Gastroesophageal sphincter (tissue), 4 donors: ENCODE results near the gene RUFY3. TPM values are rescaled to one million over a fixed set of nuclear protein-coding genes. Genes with fewer than 3 reads are reported as not detected.
A peak's percentile ranks its signal among the peaks of the same experiment; 100 is the strongest.

Source experiments
- ATAC-seq: fragments of 150-250 bp; one replicate; pipeline ENCODE4 v1.9.1; 2016; ENCODE audit warnings: mild to moderate bottlenecking, moderate library complexity
- H3K27ac ChIP-seq, 4 donors: fragments of 200-600 bp; sonication (generic) in 3 of 4; 1 replicate in 3 of 4; 2 replicates in 1 of 4; pipeline ENCODE4 v1.5.1; 2016 to 2019
- H3K27me3 ChIP-seq: fragments of 200-600 bp; sonication (generic); one replicate; pipeline ENCODE4 v1.5.1; 2019
- H3K36me3 ChIP-seq, 2 donors: fragments of 200-600 bp; sonication (generic); one replicate each; pipeline ENCODE4 v1.5.1; 2019; ENCODE audit warnings: control low read depth in 1 of 2
- H3K4me1 ChIP-seq, 3 donors: fragments of 200-600 bp; sonication (generic); 1 replicate in 2 of 3; 2 replicates in 1 of 3; pipeline ENCODE4 v1.5.1; 2016 to 2019; ENCODE audit warnings: control low read depth in 2 of 3
- H3K4me3 ChIP-seq, 2 donors: fragments of 200-600 bp; sonication (generic); one replicate each; pipeline ENCODE4 v1.5.1; 2019; ENCODE audit warnings: mild to moderate bottlenecking in 1 of 2, moderate library complexity in 1 of 2
- H3K9me3 ChIP-seq, 3 donors: fragments of 200-600 bp; sonication (generic); one replicate each; pipeline ENCODE4 v1.5.1; 2017 to 2019; ENCODE audit warnings: control low read depth in 2 of 3
- CTCF ChIP-seq, 4 experiments: fragments of 200-600 bp in 2 of 4; fragments of 450-650 bp in 2 of 4; sonication (generic) in 1 of 4; IDR thresholded peaks; one replicate each; pipeline ENCODE4 v1.5.1; 2017 to 2019; ENCODE audit warnings: antibody characterized with exemption in 4 of 4, mild to moderate bottlenecking in 2 of 4, moderate library complexity in 2 of 4
- EP300 ChIP-seq: sonication (generic); formaldehyde crosslinking; IDR thresholded peaks from one replicate; pipeline ENCODE4 v1.6.1; 2017; ENCODE audit warnings: antibody characterized with exemption, mild to moderate bottlenecking
- POLR2A ChIP-seq, 2 donors: fragments of 450-650 bp; IDR thresholded peaks; one replicate each; pipeline ENCODE4 v1.6.1; 2017; ENCODE audit warnings: antibody characterized with exemption in 2 of 2, mild to moderate bottlenecking in 2 of 2, moderate library complexity in 1 of 2
- POLR2AphosphoS5 ChIP-seq: sonication (generic); formaldehyde crosslinking; IDR thresholded peaks from one replicate; pipeline ENCODE4 v1.6.1; 2017; ENCODE audit warnings: antibody characterized with exemption
- WGBS, 2 donors: methylation state at CpG; one replicate each; pipeline ENCODE4 v1.1.5; 2018; ENCODE audit warnings: low coverage in 1 of 2; 5-methylcytosine and 5-hydroxymethylcytosine counted together
- total RNA-seq, 4 donors: library from RNA; depleted of rRNA; stranded (reverse); fragments of >200 nt; gene quantifications; one replicate each; pipeline ENCODE4 v1.1.0, GENCODE V29; 2016

The RUFY3 gene
- total RNA-seq, 4 donors from 2014 or later, result 40.4 to 57.7 (median 49.7) TPM

GRCh38 chr4:70713453-70714078 lies 8.2 kb upstream of the RUFY3 start:
- peaks cover 0 to 25% (median 0%) of the 10 kb centered on the region in 3 donors for H3K4me1 ChIP-seq
- 47 to 59% methylated on average over 3 to 4 of the region's 7 CpGs for WGBS, 2 donors
- no peak for ATAC-seq
- H3K36me3 ChIP-seq, result no peaks in the 10 kb centered on the region
- no peaks in the 10 kb centered on the region for H3K27me3 ChIP-seq
- no peaks in the 10 kb centered on the region for H3K9me3 ChIP-seq
- H3K4me3 ChIP-seq, result no peak overlapping the region
- TF ChIP-seq POLR2AphosphoS5 (no peak), CTCF (IDR thresholded peaks at IDR 0.05) (no peak)
- no peak overlapping the region for H3K27ac ChIP-seq

- Histone ChIP-seq H3K9me3 (no peaks in the 10 kb centered on the region), H3K27ac (no peak overlapping the region), H3K36me3 (no peaks in the 10 kb centered on the region), H3K4me3 (no peak overlapping the region), H3K27me3 (no peaks in the 10 kb centered on the region), H3K4me1 (peaks cover 0 to 25% (median 0%) of the 10 kb centered on the region in 3 donors)
- 59 to 63% methylated on average over 1 to 4 of the region's 5 CpGs for WGBS, 2 donors
- no peak for ATAC-seq
- no peak for TF ChIP-seq POLR2AphosphoS5
- no peak for TF ChIP-seq EP300
These were observed 7.5 kb upstream of the RUFY3 start for GRCh38 chr4:70714079-70714887.

GRCh38 chr4:70715097-70715496 lies 6.7 kb upstream of the RUFY3 start:
- TF ChIP-seq POLR2AphosphoS5 (no peak), EP300 (no peak), POLR2A (IDR thresholded peaks at IDR 0.05) (no peak), CTCF (IDR thresholded peaks at IDR 0.05) (no peak)
- Histone ChIP-seq H3K27ac (no peak overlapping the region), H3K27me3 (no peaks in the 10 kb centered on the region), H3K36me3 (no peaks in the 10 kb centered on the region), H3K4me3 (no peak overlapping the region), H3K4me1 (peaks cover 0 to 25% (median 0%) of the 10 kb centered on the region in 3 donors), H3K9me3 (no peaks in the 10 kb centered on the region)
- 71 to 100% methylated on average over 1 to 3 of the region's 6 CpGs for WGBS, 2 donors
- no peak for ATAC-seq

- Histone ChIP-seq H3K9me3 (no peaks in the 10 kb centered on the region), H3K36me3 (no peaks in the 10 kb centered on the region), H3K27ac (no peak overlapping the region), H3K4me1 (peaks cover 0 to 16% (median 0%) of the 10 kb centered on the region in 3 donors), H3K27me3 (no peaks in the 10 kb centered on the region), H3K4me3 (no peak overlapping the region)
- ATAC-seq, result no peak
- TF ChIP-seq POLR2A (IDR thresholded peaks at IDR 0.05) (no peak), CTCF (IDR thresholded peaks at IDR 0.05) (no peak), EP300 (no peak), POLR2AphosphoS5 (no peak)
- 90 to 94% methylated on average over 5 to 13 of the region's 13 CpGs for WGBS, 2 donors
These were observed 2.8 kb upstream of the RUFY3 start for GRCh38 chr4:70718811-70719604.

- Histone ChIP-seq H3K27ac (peak overlapping the region; percentile 4 to 78 (median 58)), H3K36me3 (peaks cover 0 to 6% of the 10 kb centered on the region in 2 donors), H3K4me3 (peak overlapping the region; percentile 41 to 49), H3K9me3 (no peaks in the 10 kb centered on the region), H3K4me1 (peaks cover 0 to 37% (median 0%) of the 10 kb centered on the region in 3 donors), H3K27me3 (no peaks in the 10 kb centered on the region)
- no peak for ATAC-seq
- TF ChIP-seq POLR2A (IDR thresholded peaks at IDR 0.05) (no peak), EP300 (no peak), POLR2AphosphoS5 (no peak), CTCF (IDR thresholded peaks at IDR 0.05) (no peak)
- 37 to 44% methylated on average over 2 to 4 of the region's 7 CpGs for WGBS, 2 donors
These were observed 531 bp downstream of the RUFY3 start for GRCh38 chr4:70722199-70722791.
